Ascending aorta (tissue), 2 donors: ENCODE measurements around the gene LAMA2. TPM values are rescaled to one million over a fixed set of nuclear protein-coding genes. Genes with fewer than 3 reads are reported as not detected.

Experiments
- DNase-seq, 2 donors: peaks; one replicate each; pipeline ENCODE4 v3.0.0-alpha.2; 2019; ENCODE audit warnings: low spot score in 2 of 2
- H3K27ac ChIP-seq, 2 donors: fragments of 200-600 bp; sonication (generic); one replicate each; pipeline ENCODE4 v1.5.1; 2016 to 2017; ENCODE audit warnings: mild to moderate bottlenecking in 1 of 2
- H3K27me3 ChIP-seq: fragments of 200-600 bp; sonication (generic); one replicate; pipeline ENCODE4 v1.5.1; 2017
- H3K36me3 ChIP-seq, 2 donors: fragments of 200-600 bp; sonication (generic); one replicate each; pipeline ENCODE4 v1.5.1; 2016
- H3K4me1 ChIP-seq, 2 donors: fragments of 200-600 bp; sonication (generic); one replicate each; pipeline ENCODE4 v1.5.1; 2016 to 2017; ENCODE audit warnings: mild to moderate bottlenecking in 1 of 2
- H3K4me3 ChIP-seq, 2 donors: fragments of 200-600 bp; sonication (generic); one replicate each; pipeline ENCODE4 v1.5.1; 2016 to 2017; ENCODE audit warnings: mild to moderate bottlenecking in 1 of 2
- H3K9me3 ChIP-seq, 2 donors: fragments of 200-600 bp; sonication (generic); one replicate each; pipeline ENCODE4 v1.5.1; 2016
- CTCF ChIP-seq, 3 experiments: fragments of 200-600 bp in 2 of 3; fragments of 450-650 bp in 1 of 3; sonication (generic) in 2 of 3; IDR thresholded peaks; one replicate each; pipeline ENCODE4 v1.5.1; 2016 to 2019; ENCODE audit warnings: antibody characterized with exemption in 3 of 3, mild to moderate bottlenecking in 1 of 3, moderate library complexity in 1 of 3
- intact Hi-C: fragments of 100-400 bp; cut with DNase I; formaldehyde crosslinking; loops from one replicate; pipeline ENCODE4 v1.15.1; 2023
- total RNA-seq: library from RNA; depleted of rRNA; stranded (reverse); fragments of >200 nt; gene quantifications from one replicate; pipeline ENCODE4 v1.1.0, GENCODE V29; 2016

The LAMA2 gene
- total RNA-seq, 1 donor from 2014 or later = 45.2 TPM

GRCh38 chr6:129542705-129543104 lies 659.8 kb downstream of the LAMA2 start:
- no peak for TF ChIP-seq CTCF (IDR thresholded peaks at IDR 0.05)
- intact Hi-C loops = no loop called here
- Histone ChIP-seq H3K4me3 (no peak overlapping the region), H3K27me3 (no peaks in the 10 kb centered on the region), H3K27ac (no peak overlapping the region), H3K36me3 (no peaks in the 10 kb centered on the region), H3K9me3 (no peaks in the 10 kb centered on the region), H3K4me1 (no peaks in the 10 kb centered on the region)
- no peak for DNase-seq

- Histone ChIP-seq H3K4me1 (no peaks in the 10 kb centered on the region), H3K27ac (no peak overlapping the region), H3K9me3 (no peaks in the 10 kb centered on the region), H3K27me3 (no peaks in the 10 kb centered on the region), H3K36me3 (no peaks in the 10 kb centered on the region), H3K4me3 (no peak overlapping the region)
- no peak for TF ChIP-seq CTCF (IDR thresholded peaks at IDR 0.05)
- no peak for DNase-seq
- intact Hi-C loops = no loop called here
Measured at GRCh38 chr6:129543981-129544380, 661.0 kb downstream of the LAMA2 start.

GRCh38 chr6:129544892-129545612 lies 662.1 kb downstream of the LAMA2 start:
- no peaks in the 10 kb centered on the region for H3K27me3 ChIP-seq
- DNase-seq = no peak
- no peak overlapping the region for H3K4me3 ChIP-seq
- H3K36me3 ChIP-seq = no peaks in the 10 kb centered on the region
- no peaks in the 10 kb centered on the region for H3K4me1 ChIP-seq
- intact Hi-C loops = no loop called here
- no peaks in the 10 kb centered on the region for H3K9me3 ChIP-seq
- H3K27ac ChIP-seq = no peak overlapping the region
- TF ChIP-seq CTCF (IDR thresholded peaks at IDR 0.05) = no peak

GRCh38 chr6:129546702-129547101 lies 663.8 kb downstream of the LAMA2 start:
- TF ChIP-seq CTCF (IDR thresholded peaks at IDR 0.05) = no peak
- Histone ChIP-seq H3K9me3 (no peaks in the 10 kb centered on the region), H3K36me3 (no peaks in the 10 kb centered on the region), H3K4me3 (no peak overlapping the region), H3K4me1 (no peaks in the 10 kb centered on the region), H3K27ac (no peak overlapping the region), H3K27me3 (no peaks in the 10 kb centered on the region)
- no peak for DNase-seq
- intact Hi-C loops = no loop called here

- no peak for DNase-seq
- Histone ChIP-seq H3K4me1 (no peaks in the 10 kb centered on the region), H3K27ac (no peak overlapping the region), H3K4me3 (no peak overlapping the region), H3K36me3 (no peaks in the 10 kb centered on the region), H3K9me3 (no peaks in the 10 kb centered on the region), H3K27me3 (no peaks in the 10 kb centered on the region)
- intact Hi-C loops = no loop called here
- no peak for TF ChIP-seq CTCF (IDR thresholded peaks at IDR 0.05)
Measured at GRCh38 chr6:129551486-129551885, 668.5 kb downstream of the LAMA2 start.

- intact Hi-C loops = no loop called here
- Histone ChIP-seq H3K27me3 (no peaks in the 10 kb centered on the region), H3K9me3 (no peaks in the 10 kb centered on the region), H3K4me1 (no peaks in the 10 kb centered on the region), H3K27ac (no peak overlapping the region), H3K4me3 (no peak overlapping the region), H3K36me3 (no peaks in the 10 kb centered on the region)
- TF ChIP-seq CTCF (IDR thresholded peaks at IDR 0.05) = no peak
- no peak for DNase-seq
Measured at GRCh38 chr6:129552413-129552812, 669.5 kb downstream of the LAMA2 start.
